Measurements from ENCODE around the gene CERS5.

Gene CERS5

GRCh38 chr12:50167049-50167828 is at the start of gene CERS5:
Gene CERS5, minus strand, starts transcription at chr12:50167369. Its CDS starts 72 bp downstream, at chr12:50167297.
- peak; percentile 96 for DNase-seq

- no peak for DNase-seq
Observed at GRCh38 chr12:50215033-50215432, 47.9 kb upstream of the CERS5 start.

GRCh38 chr12:50214018-50214417 is 46.8 kb upstream of the CERS5 start:
- no peak for DNase-seq

- no peak for DNase-seq
Observed at GRCh38 chr12:50213439-50213838, 46.3 kb upstream of the CERS5 start.

- no peak for DNase-seq
Observed at GRCh38 chr12:50212071-50212467, 44.9 kb upstream of the CERS5 start.

- DNase-seq = no peak
Observed at GRCh38 chr12:50211392-50212070, 44.4 kb upstream of the CERS5 start.

GRCh38 chr12:50207424-50207823 is 40.3 kb upstream of the CERS5 start:
- no peak for DNase-seq

- no peak for DNase-seq
Observed at GRCh38 chr12:50205648-50206047, 38.5 kb upstream of the CERS5 start.

GRCh38 chr12:50203691-50204090 is 36.5 kb upstream of the CERS5 start:
- DNase-seq = no peak

GRCh38 chr12:50201987-50202521 is 34.9 kb upstream of the CERS5 start:
- no peak for DNase-seq

- no peak for DNase-seq
Observed at GRCh38 chr12:50200552-50201273, 33.5 kb upstream of the CERS5 start.

- DNase-seq = no peak
Observed at GRCh38 chr12:50198829-50199228, 31.7 kb upstream of the CERS5 start.

- DNase-seq = peak; percentile 60
Observed at GRCh38 chr12:50197297-50197727, 30.1 kb upstream of the CERS5 start.

- peak; percentile 68 for DNase-seq
Observed at GRCh38 chr12:50196537-50196936, 29.4 kb upstream of the CERS5 start.

GRCh38 chr12:50195832-50196231 is 28.7 kb upstream of the CERS5 start:
- DNase-seq = peak; percentile 67

- DNase-seq = no peak
Observed at GRCh38 chr12:50192908-50193307, 25.7 kb upstream of the CERS5 start.

- DNase-seq = no peak
Observed at GRCh38 chr12:50192236-50192635, 25.1 kb upstream of the CERS5 start.

- DNase-seq = no peak
Observed at GRCh38 chr12:50190859-50191258, 23.7 kb upstream of the CERS5 start.

GRCh38 chr12:50188875-50189575 is 21.9 kb upstream of the CERS5 start:
- DNase-seq = no peak

- DNase-seq = no peak
Observed at GRCh38 chr12:50188241-50188781, 21.1 kb upstream of the CERS5 start.

GRCh38 chr12:50187084-50187900 is 20.1 kb upstream of the CERS5 start:
- no peak for DNase-seq

GRCh38 chr12:50186681-50187080 is 19.5 kb upstream of the CERS5 start:
- DNase-seq = no peak
